Activated CD8-positive, alpha-beta memory T cell treated with anti-CD3 and anti-CD28 coated beads, Interleukin-2, amount 50 U/mL, for 48 hours (primary cell): ENCODE measurements around the gene MARCHF3.
"Not testable (repeated sequence)": the region's sequence is repeated elsewhere in the genome, so short reads cannot be mapped to it uniquely, and the experiment has no call there.

Experiments
- DNase-seq: peaks from one replicate; pipeline ENCODE4 v3.0.0-alpha.2; 2020

Gene MARCHF3

GRCh38 chr5:126866851-126867636 is 163.3 kb downstream of the MARCHF3 start:
- no peak for DNase-seq

GRCh38 chr5:126865299-126865698 is 165.1 kb downstream of the MARCHF3 start:
- no peak for DNase-seq

- DNase-seq = no peak
These were observed 166.2 kb downstream of the MARCHF3 start for GRCh38 chr5:126864042-126864688.

GRCh38 chr5:126863402-126863801 is 167.0 kb downstream of the MARCHF3 start:
- no peak for DNase-seq

GRCh38 chr5:126858441-126858840 is 171.9 kb downstream of the MARCHF3 start:
- no peak for DNase-seq

GRCh38 chr5:126857472-126858410 is 172.6 kb downstream of the MARCHF3 start:
- no peak for DNase-seq

- no peak for DNase-seq
These were observed 175.1 kb downstream of the MARCHF3 start for GRCh38 chr5:126855266-126855665.

- no peak for DNase-seq
These were observed 175.7 kb downstream of the MARCHF3 start for GRCh38 chr5:126854526-126855110.

GRCh38 chr5:126853541-126854307 is 176.6 kb downstream of the MARCHF3 start:
- not testable (repeated sequence) for DNase-seq

- DNase-seq = no peak
These were observed 177.5 kb downstream of the MARCHF3 start for GRCh38 chr5:126852841-126853271.

- no peak for DNase-seq
These were observed 178.2 kb downstream of the MARCHF3 start for GRCh38 chr5:126852091-126852571.

- no peak for DNase-seq
These were observed 178.8 kb downstream of the MARCHF3 start for GRCh38 chr5:126851501-126852011.

GRCh38 chr5:126849101-126849678 is 181.2 kb downstream of the MARCHF3 start:
- no peak for DNase-seq

- DNase-seq = no peak
These were observed 182.1 kb downstream of the MARCHF3 start for GRCh38 chr5:126848253-126848652.

GRCh38 chr5:126847826-126848251 is 182.5 kb downstream of the MARCHF3 start:
- DNase-seq = no peak

GRCh38 chr5:126847456-126847820 is 182.9 kb downstream of the MARCHF3 start:
- DNase-seq = no peak

- no peak for DNase-seq
These were observed 183.5 kb downstream of the MARCHF3 start for GRCh38 chr5:126846744-126847455.

- DNase-seq = no peak
These were observed 184.0 kb downstream of the MARCHF3 start for GRCh38 chr5:126846344-126846743.

- DNase-seq = not testable (repeated sequence)
These were observed 184.8 kb downstream of the MARCHF3 start for GRCh38 chr5:126845470-126846070.

GRCh38 chr5:126843375-126843774 is 187.0 kb downstream of the MARCHF3 start:
- not testable (repeated sequence) for DNase-seq
